ENCODE results near the gene SCAI.
"Not testable (repeated sequence)": the region's sequence is repeated elsewhere in the genome, so short reads cannot be mapped to it uniquely, and the experiment has no call there.

Gene SCAI

GRCh38 chr9:125143377-125144090 is at the start of gene SCAI:
Gene SCAI, minus strand, starts transcription at chr9:125143528. Its CDS starts 91 bp downstream, at chr9:125143437.
- peak; percentile 96 to 98 for DNase-seq (ENCODE audit: low spot score in 2 of 2)
- H3K4me1 Mint-ChIP-seq: peaks cover 37% of the 10 kb centered on the region
- H3K27ac Mint-ChIP-seq (ENCODE audit: low read depth): peak within 1 kb of the TSS; percentile 85
- H3K4me3 Mint-ChIP-seq: peak within 1 kb of the TSS; percentile 97
- H3K36me3 Mint-ChIP-seq (ENCODE audit: insufficient read depth): peaks cover 8% of the 10 kb centered on the region
- no peaks in the 10 kb centered on the region for H3K27me3 Mint-ChIP-seq
- ATAC-seq (replicated peaks; ENCODE audit: extremely low read depth, poor library complexity, severe bottlenecking): peak; percentile 100
- H3K9me3 Mint-ChIP-seq: no peaks in the 10 kb centered on the region

DNA sequence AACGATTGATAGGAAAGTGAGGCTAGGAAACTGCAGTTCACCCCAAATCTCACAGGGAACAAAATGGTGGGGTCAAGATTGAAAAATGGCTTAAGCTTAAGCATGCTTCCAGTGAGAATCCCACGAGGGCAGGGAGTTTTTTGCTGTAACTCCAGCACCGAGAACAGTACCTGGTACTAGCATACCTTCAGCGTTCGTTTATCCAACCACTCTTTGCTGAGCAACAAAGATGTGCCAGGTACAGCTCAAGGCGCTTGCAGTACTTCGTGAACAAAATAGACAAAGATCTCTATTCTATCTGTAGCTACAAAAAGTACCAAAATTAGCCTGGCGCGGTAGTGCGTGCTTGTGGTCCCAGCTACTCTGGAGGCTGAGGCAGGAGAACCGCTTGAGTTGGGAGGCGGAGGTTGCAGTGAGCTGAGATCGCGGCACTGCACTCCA is 47.1 kb upstream of the SCAI start:
- H3K9me3 Mint-ChIP-seq: no peaks in the 10 kb centered on the region
- peaks cover 8% of the 10 kb centered on the region for H3K36me3 Mint-ChIP-seq (ENCODE audit: insufficient read depth)
- H3K27ac Mint-ChIP-seq (ENCODE audit: low read depth): peak overlapping the region; percentile 90
- no peak for DNase-seq (ENCODE audit: low spot score in 2 of 2)
- no peaks in the 10 kb centered on the region for H3K27me3 Mint-ChIP-seq
- H3K4me1 Mint-ChIP-seq: peaks cover 25% of the 10 kb centered on the region
- peak; percentile 8 for ATAC-seq (replicated peaks; ENCODE audit: extremely low read depth, poor library complexity, severe bottlenecking)
- H3K4me3 Mint-ChIP-seq: peak overlapping the region; percentile 94

DNA sequence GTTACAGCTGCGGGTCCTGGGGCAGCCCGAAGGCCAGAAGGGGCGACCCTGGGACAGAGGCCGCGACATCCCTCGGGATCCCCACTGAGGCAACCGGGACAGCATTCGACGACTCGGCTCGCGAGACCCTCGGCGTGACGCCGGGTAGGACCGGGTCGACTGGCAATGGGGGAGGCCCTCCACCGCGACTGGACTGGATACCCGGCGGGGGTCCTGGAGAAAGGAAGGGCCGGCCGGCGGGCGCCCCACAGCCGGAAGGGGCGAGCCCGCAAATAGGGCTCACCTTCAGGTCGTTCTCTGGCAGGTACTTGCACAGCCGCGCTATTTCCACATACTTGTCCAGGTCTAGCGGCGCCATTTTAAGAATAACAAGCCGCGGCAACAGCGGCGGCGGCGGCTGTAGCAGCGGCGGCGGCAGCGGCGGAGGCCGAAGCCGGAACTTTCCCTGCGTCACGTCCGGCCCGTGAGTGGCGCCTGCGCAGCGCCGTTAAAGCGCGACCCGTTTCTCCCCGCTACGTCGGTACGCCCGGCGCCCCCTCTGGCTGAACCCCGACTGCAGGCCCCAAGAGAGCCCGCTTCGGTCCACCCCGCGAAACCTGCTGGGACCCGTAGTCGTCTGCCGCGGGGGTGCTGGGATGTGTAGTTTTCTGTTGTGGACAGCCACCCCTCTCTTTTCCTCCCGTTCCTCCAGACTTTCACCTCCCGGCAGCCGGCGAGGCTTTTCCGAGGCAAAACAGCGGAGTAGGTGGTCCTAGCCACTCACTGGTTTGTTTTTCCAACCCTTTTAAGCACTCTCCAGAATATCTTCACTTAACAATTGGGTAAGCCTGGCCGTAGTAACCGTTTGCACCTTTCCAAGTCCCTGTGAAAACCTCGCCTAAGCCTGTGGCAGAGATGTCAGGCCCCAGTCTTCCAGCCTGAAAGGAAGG is 46.3 kb upstream of the SCAI start, which contains the start of gene PPP6C:
Gene PPP6C, minus strand, starts transcription at position 443 of the 929 bp plus-strand sequence. Its CDS starts 85 bp downstream, at position 358.
- Mint-ChIP-seq H3K27me3 (no peaks in the 10 kb centered on the region), H3K27ac (ENCODE audit: low read depth) (peak within 1 kb of the TSS; percentile 90), H3K4me3 (peak within 1 kb of the TSS; percentile 94), H3K4me1 (peaks cover 21% of the 10 kb centered on the region), H3K9me3 (no peaks in the 10 kb centered on the region), H3K36me3 (ENCODE audit: insufficient read depth) (peaks cover 8% of the 10 kb centered on the region)
- peak; percentile 94 to 96 for DNase-seq (ENCODE audit: low spot score in 2 of 2)
- peak; percentile 97 for ATAC-seq (replicated peaks; ENCODE audit: extremely low read depth, poor library complexity, severe bottlenecking)

- H3K9me3 Mint-ChIP-seq: no peaks in the 10 kb centered on the region
- DNase-seq (ENCODE audit: low spot score in 2 of 2) (no peak), ATAC-seq (replicated peaks; ENCODE audit: extremely low read depth, poor library complexity, severe bottlenecking) (peak; percentile 11)
- peaks cover 8% of the 10 kb centered on the region for H3K36me3 Mint-ChIP-seq (ENCODE audit: insufficient read depth)
- peaks cover 25% of the 10 kb centered on the region for H3K4me1 Mint-ChIP-seq
- H3K27me3 Mint-ChIP-seq: no peaks in the 10 kb centered on the region
- peak overlapping the region; percentile 94 for H3K4me3 Mint-ChIP-seq
- H3K27ac Mint-ChIP-seq (ENCODE audit: low read depth): peak overlapping the region; percentile 90
Measured at GRCh38 chr9:125189011-125189360, 45.7 kb upstream of the SCAI start.

- Mint-ChIP-seq H3K27ac (ENCODE audit: low read depth) (peak overlapping the region; percentile 14), H3K4me3 (no peak overlapping the region), H3K36me3 (ENCODE audit: insufficient read depth) (peaks cover 10% of the 10 kb centered on the region), H3K9me3 (no peaks in the 10 kb centered on the region), H3K4me1 (peaks cover 65% of the 10 kb centered on the region), H3K27me3 (no peaks in the 10 kb centered on the region)
- no peak for ATAC-seq (replicated peaks; ENCODE audit: extremely low read depth, poor library complexity, severe bottlenecking)
- no peak for DNase-seq (ENCODE audit: low spot score in 2 of 2)
Measured at GRCh38 chr9:125183561-125183960, 40.2 kb upstream of the SCAI start.

DNA sequence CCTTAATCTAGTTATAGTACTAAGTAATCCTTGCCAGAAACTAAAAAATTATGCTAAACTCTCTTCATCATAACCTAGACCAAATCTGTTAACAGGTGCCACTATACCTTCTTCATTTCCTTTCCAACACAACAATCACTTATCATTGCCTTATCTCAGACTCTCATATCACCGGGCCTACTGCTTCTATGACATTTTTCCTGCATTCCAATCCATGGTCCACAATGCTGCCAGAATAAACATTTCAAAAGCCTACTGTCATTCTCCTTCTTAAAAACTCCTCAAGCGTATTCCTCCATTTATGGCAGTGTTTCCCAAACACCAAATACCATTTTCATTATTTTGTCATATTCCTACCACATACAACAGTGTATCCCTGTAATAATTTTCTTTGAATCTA is 39.7 kb upstream of the SCAI start:
- Mint-ChIP-seq H3K4me1 (peaks cover 69% of the 10 kb centered on the region), H3K9me3 (no peaks in the 10 kb centered on the region), H3K36me3 (ENCODE audit: insufficient read depth) (peaks cover 10% of the 10 kb centered on the region), H3K27ac (ENCODE audit: low read depth) (peak overlapping the region; percentile 14), H3K27me3 (no peaks in the 10 kb centered on the region), H3K4me3 (no peak overlapping the region)
- ATAC-seq (replicated peaks; ENCODE audit: extremely low read depth, poor library complexity, severe bottlenecking): no peak
- DNase-seq (ENCODE audit: low spot score in 2 of 2): no peak

DNA sequence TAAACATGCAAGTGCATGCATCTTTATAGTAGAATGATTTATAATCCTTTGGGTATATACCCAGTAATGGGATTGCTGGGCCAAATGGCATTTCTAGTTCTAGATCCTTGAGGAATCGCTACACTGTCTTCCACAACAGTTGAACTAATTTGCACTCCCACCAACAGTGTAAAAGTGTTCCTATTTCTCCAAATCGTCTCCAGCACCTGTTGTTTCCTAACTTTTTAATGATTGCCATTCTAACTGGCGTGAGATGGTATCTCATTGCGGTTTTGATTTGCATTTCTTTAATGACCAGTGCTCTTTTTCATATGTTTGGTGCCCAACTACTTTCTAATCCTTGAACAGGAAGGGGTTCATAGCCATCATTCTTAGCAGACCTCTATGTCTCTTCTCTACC is 38.4 kb upstream of the SCAI start:
- Mint-ChIP-seq H3K36me3 (ENCODE audit: insufficient read depth) (peaks cover 13% of the 10 kb centered on the region), H3K4me1 (peaks cover 66% of the 10 kb centered on the region), H3K27ac (ENCODE audit: low read depth) (peak overlapping the region; percentile 25)
- not testable (repeated sequence) for H3K9me3 Mint-ChIP-seq; H3K4me3 Mint-ChIP-seq; ATAC-seq (replicated peaks; ENCODE audit: extremely low read depth, poor library complexity, severe bottlenecking); DNase-seq (ENCODE audit: low spot score in 2 of 2); H3K27me3 Mint-ChIP-seq

- Mint-ChIP-seq H3K36me3 (ENCODE audit: insufficient read depth) (peaks cover 13% of the 10 kb centered on the region), H3K4me1 (peaks cover 75% of the 10 kb centered on the region), H3K27me3 (no peaks in the 10 kb centered on the region), H3K27ac (ENCODE audit: low read depth) (no peak overlapping the region), H3K4me3 (no peak overlapping the region), H3K9me3 (no peaks in the 10 kb centered on the region)
- ATAC-seq (replicated peaks; ENCODE audit: extremely low read depth, poor library complexity, severe bottlenecking): no peak
- DNase-seq (ENCODE audit: low spot score in 2 of 2): no peak
Measured at GRCh38 chr9:125180876-125181275, 37.5 kb upstream of the SCAI start.

GRCh38 chr9:125179776-125180175 is 36.4 kb upstream of the SCAI start:
- not testable (repeated sequence) for ATAC-seq (replicated peaks; ENCODE audit: extremely low read depth, poor library complexity, severe bottlenecking); H3K27me3 Mint-ChIP-seq; H3K4me3 Mint-ChIP-seq; DNase-seq (ENCODE audit: low spot score in 2 of 2); H3K9me3 Mint-ChIP-seq
- Mint-ChIP-seq H3K4me1 (peaks cover 80% of the 10 kb centered on the region), H3K27ac (ENCODE audit: low read depth) (peak overlapping the region; percentile 33), H3K36me3 (ENCODE audit: insufficient read depth) (peaks cover 18% of the 10 kb centered on the region)

- Mint-ChIP-seq H3K9me3 (no peaks in the 10 kb centered on the region), H3K4me3 (no peak overlapping the region), H3K4me1 (peaks cover 78% of the 10 kb centered on the region), H3K27me3 (no peaks in the 10 kb centered on the region), H3K36me3 (ENCODE audit: insufficient read depth) (peaks cover 17% of the 10 kb centered on the region), H3K27ac (ENCODE audit: low read depth) (no peak overlapping the region)
- ATAC-seq (replicated peaks; ENCODE audit: extremely low read depth, poor library complexity, severe bottlenecking) (no peak), DNase-seq (ENCODE audit: low spot score in 2 of 2) (no peak)
Measured at GRCh38 chr9:125177888-125178287, 34.6 kb upstream of the SCAI start.

- Mint-ChIP-seq H3K27me3 (no peaks in the 10 kb centered on the region), H3K36me3 (ENCODE audit: insufficient read depth) (peaks cover 21% of the 10 kb centered on the region), H3K4me3 (no peak overlapping the region), H3K9me3 (no peaks in the 10 kb centered on the region), H3K4me1 (peaks cover 79% of the 10 kb centered on the region), H3K27ac (ENCODE audit: low read depth) (peak overlapping the region; percentile 12)
- ATAC-seq (replicated peaks; ENCODE audit: extremely low read depth, poor library complexity, severe bottlenecking) (no peak), DNase-seq (ENCODE audit: low spot score in 2 of 2) (no peak)
Measured at GRCh38 chr9:125176636-125177035, 33.3 kb upstream of the SCAI start.

DNA sequence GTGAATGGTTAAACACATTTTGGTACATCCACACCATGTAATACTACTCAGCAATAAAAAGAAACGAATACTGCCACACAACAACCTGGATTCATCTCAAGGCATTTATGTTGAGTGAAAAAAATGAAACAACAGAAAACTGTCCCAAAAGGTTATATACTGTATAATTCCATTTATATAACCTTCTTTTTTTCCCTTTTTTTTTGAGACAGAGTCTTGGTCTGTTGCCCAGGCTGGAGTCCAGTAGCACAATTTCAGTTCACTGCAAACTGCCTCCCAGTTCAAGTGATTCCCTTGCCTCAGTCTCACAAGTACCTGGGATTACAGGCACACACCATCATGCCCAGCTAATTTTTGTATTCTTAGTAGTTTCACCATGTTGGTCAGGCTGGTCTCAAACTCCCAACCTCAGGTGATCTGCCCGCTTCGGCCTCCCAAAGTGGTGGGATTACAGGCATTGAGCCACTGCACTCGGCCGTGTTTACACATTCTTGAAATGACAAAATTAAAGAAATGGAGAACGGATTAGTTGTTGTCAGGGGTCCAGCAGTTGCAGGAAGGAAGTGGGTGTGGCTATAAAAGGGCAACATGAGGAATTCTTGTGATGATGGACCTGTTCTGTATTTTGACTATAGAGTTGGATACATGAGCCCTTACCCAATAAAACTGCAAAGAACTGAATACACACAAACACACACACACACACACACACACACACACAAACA is 28.9 kb upstream of the SCAI start:
- no peak for DNase-seq (ENCODE audit: low spot score in 2 of 2)
- H3K9me3 Mint-ChIP-seq: no peaks in the 10 kb centered on the region
- no peak for ATAC-seq (replicated peaks; ENCODE audit: extremely low read depth, poor library complexity, severe bottlenecking)
- H3K27ac Mint-ChIP-seq (ENCODE audit: low read depth): no peak overlapping the region
- no peak overlapping the region for H3K4me3 Mint-ChIP-seq
- peaks cover 39% of the 10 kb centered on the region for H3K4me1 Mint-ChIP-seq
- H3K27me3 Mint-ChIP-seq: no peaks in the 10 kb centered on the region
- peaks cover 43% of the 10 kb centered on the region for H3K36me3 Mint-ChIP-seq (ENCODE audit: insufficient read depth)
